Naive thymus-derived CD8-positive, alpha-beta T cell (primary cell): ENCODE data around the gene ADAMTS6. TPM values are rescaled to one million over a fixed set of nuclear protein-coding genes. Genes with fewer than 3 reads are reported as not detected.
"Not testable (repeated sequence)": the region's sequence is repeated elsewhere in the genome, so short reads cannot be mapped to it uniquely, and the experiment has no call there.

Experiments
- ATAC-seq, 2 donors: fragments of 150-1000 bp; cut with Tn5 transposase in 1 of 2; sonication (Bioruptor Pico), chemical (Tn5 transposase) in 1 of 2; 1 replicate in 1 of 2; 2 replicates in 1 of 2; pipeline ENCODE4 v1.10.0; 2021; ENCODE audit warnings: mild to moderate bottlenecking in 2 of 2, moderate library complexity in 2 of 2
- POLR2A ChIA-PET: fragments of 350-600 bp; sonication (Branson Sonifier 250); formaldehyde crosslinking; loops from one replicate; lab custom pipeline; 2021; ENCODE audit warnings: antibody characterized with exemption; lab: Charles Lee
- DNase-seq, 10 donors: peaks; one replicate each; pipeline versions ENCODE4 v3.0.0 to v3.0.0-alpha.2; 2020 to 2022
- H3K27ac Mint-ChIP-seq, 10 donors: one replicate each; pipeline ENCODE4 v1.8.0; 2020 to 2022; ENCODE audit warnings: mild to moderate bottlenecking in 10 of 10, mixed read lengths in 10 of 10, moderate library complexity in 4 of 10, inconsistent platforms in 1 of 10
- H3K27me3 Mint-ChIP-seq, 5 donors: one replicate each; pipeline ENCODE4 v1.8.0; 2021 to 2022; ENCODE audit warnings: mixed read lengths in 5 of 5
- H3K36me3 Mint-ChIP-seq, 3 donors: one replicate each; pipeline ENCODE4 v1.8.0; 2020 to 2022; ENCODE audit warnings: mixed read lengths in 3 of 3, mild to moderate bottlenecking in 2 of 3, inconsistent platforms in 1 of 3
- H3K4me1 Mint-ChIP-seq, 4 donors: one replicate each; pipeline ENCODE4 v1.8.0; 2021 to 2022; ENCODE audit warnings: mixed read lengths in 4 of 4
- H3K4me3 Mint-ChIP-seq, 10 donors: one replicate each; pipeline ENCODE4 v1.8.0; 2020 to 2022; ENCODE audit warnings: mild to moderate bottlenecking in 10 of 10, mixed read lengths in 10 of 10, moderate library complexity in 6 of 10, inconsistent platforms in 1 of 10
- H3K9me3 Mint-ChIP-seq, 9 donors: one replicate each; pipeline ENCODE4 v1.8.0; 2020 to 2022; ENCODE audit warnings: mixed read lengths in 9 of 9, mild to moderate bottlenecking in 3 of 9, inconsistent platforms in 1 of 9, moderate library complexity in 1 of 9
- polyA plus RNA-seq, 3 donors: library from polyadenylated mRNA; unstranded; fragments of 300-500 nt; fragmentation: Illumina TruSeq; gene quantifications; one replicate each; pipeline ENCODE4 v1.2.3, GENCODE V29; 2021
- total RNA-seq, 8 experiments: library from RNA in 2 of 8; stranded (reverse) in 2 of 8; gene quantifications; one replicate each; pipeline ENCODE4 v1.2.3 and lab custom pipeline; 2021 to 2026

The ADAMTS6 gene
- total RNA-seq = 1 to 10 TPM; 7.7 to 9.6 TPM
- under 1 TPM; 0.25 to 0.66 (median 0.51) TPM for polyA plus RNA-seq
- 4.2 to 19.4 (median 15.9) reads per million in 6 experiments for total RNA-seq (lab: John Stamatoyannopoulos, UW)

GRCh38 chr5:65481635-65482295, at the start of gene ADAMTS6:
Gene ADAMTS6, minus strand, starts transcription at chr5:65481920. Its CDS starts 8,247 bp downstream, at chr5:65473673.
- DNase-seq = peak; percentile 62 to 92 (median 77)
- Mint-ChIP-seq H3K27ac (peak within 1 kb of the TSS; percentile 90 to 99 (median 94)), H3K36me3 (no peaks in the 10 kb centered on the region), H3K4me3 (no peak within 1 kb of the TSS), H3K9me3 (no peaks in the 10 kb centered on the region), H3K27me3 (peaks cover 0 to 2% (median 0%) of the 10 kb centered on the region in 5 donors), H3K4me1 (peaks cover 6 to 21% (median 9%) of the 10 kb centered on the region in 4 donors)
- ATAC-seq = peak; percentile 88 to 90
- POLR2A ChIA-PET = interaction anchor here (0.5 to 2.3 kb wide), 4 partner anchors 81 to 379 kb away, joined by 3 to 14 read pairs (median 6); partner anchors contain the start of genes CENPK, PPWD1 and TRIM23

GRCh38 chr5:65530904-65531303, 49.2 kb upstream of the ADAMTS6 start:
- Mint-ChIP-seq H3K36me3 (peaks cover 0 to 4% (median 0%) of the 10 kb centered on the region in 3 donors), H3K27ac (no peak overlapping the region), H3K4me1 (no peaks in the 10 kb centered on the region), H3K4me3 (no peak overlapping the region), H3K27me3 (no peaks in the 10 kb centered on the region), H3K9me3 (no peaks in the 10 kb centered on the region)
- POLR2A ChIA-PET = no interaction called here
- DNase-seq (no peak), ATAC-seq (no peak)

- POLR2A ChIA-PET = no interaction called here
- no peak overlapping the region for H3K4me3 Mint-ChIP-seq
Measured at GRCh38 chr5:65525726-65526125, 44.0 kb upstream of the ADAMTS6 start.

GRCh38 chr5:65512170-65512937, 30.6 kb upstream of the ADAMTS6 start:
- Mint-ChIP-seq H3K4me3 (no peak overlapping the region), H3K27me3 (peaks cover 0 to 3% (median 0%) of the 10 kb centered on the region in 5 donors), H3K4me1 (no peaks in the 10 kb centered on the region), H3K9me3 (no peaks in the 10 kb centered on the region), H3K36me3 (peaks cover 0 to 6% (median 0%) of the 10 kb centered on the region in 3 donors), H3K27ac (no peak overlapping the region)
- ATAC-seq (no peak), DNase-seq (no peak)
- POLR2A ChIA-PET = no interaction called here

More at GRCh38 chr5:65525726-65526125, 44.0 kb upstream of the ADAMTS6 start:
- H3K9me3 Mint-ChIP-seq = no peaks in the 10 kb centered on the region
- H3K27ac Mint-ChIP-seq = no peak overlapping the region
- no peaks in the 10 kb centered on the region for H3K27me3 Mint-ChIP-seq
- ATAC-seq (no peak), DNase-seq (no peak)
- H3K36me3 Mint-ChIP-seq = peaks cover 0 to 9% (median 0%) of the 10 kb centered on the region in 3 donors
- H3K4me1 Mint-ChIP-seq = no peaks in the 10 kb centered on the region

GRCh38 chr5:65508978-65509377, 27.3 kb upstream of the ADAMTS6 start:
- Mint-ChIP-seq H3K4me1 (no peaks in the 10 kb centered on the region), H3K27me3 (peaks cover 0 to 3% (median 0%) of the 10 kb centered on the region in 5 donors), H3K36me3 (no peaks in the 10 kb centered on the region), H3K9me3 (no peaks in the 10 kb centered on the region), H3K27ac (no peak overlapping the region), H3K4me3 (no peak overlapping the region)
- POLR2A ChIA-PET = no interaction called here
- DNase-seq (no peak), ATAC-seq (no peak)

- DNase-seq (no peak), ATAC-seq (no peak)
- Mint-ChIP-seq H3K9me3 (peaks cover 0 to 3% (median 0%) of the 10 kb centered on the region in 9 donors), H3K4me3 (no peak overlapping the region), H3K27me3 (peaks cover 0 to 3% (median 0%) of the 10 kb centered on the region in 5 donors), H3K4me1 (no peaks in the 10 kb centered on the region), H3K36me3 (peaks cover 0 to 3% (median 0%) of the 10 kb centered on the region in 3 donors), H3K27ac (no peak overlapping the region)
- POLR2A ChIA-PET = no interaction called here
Measured at GRCh38 chr5:65506961-65507360, 25.2 kb upstream of the ADAMTS6 start.

GRCh38 chr5:65489119-65489518, 7.4 kb upstream of the ADAMTS6 start:
- Mint-ChIP-seq H3K36me3 (no peaks in the 10 kb centered on the region), H3K4me3 (no peak overlapping the region), H3K27me3 (no peaks in the 10 kb centered on the region), H3K9me3 (no peaks in the 10 kb centered on the region), H3K27ac (peak overlapping the region in 1 of 10 donors; percentile 2), H3K4me1 (no peaks in the 10 kb centered on the region)
- DNase-seq (no peak), ATAC-seq (no peak)
- POLR2A ChIA-PET = no interaction called here

- DNase-seq, ATAC-seq, H3K4me1 Mint-ChIP-seq, POLR2A ChIA-PET, H3K4me3 Mint-ChIP-seq, H3K27me3 Mint-ChIP-seq, H3K9me3 Mint-ChIP-seq, H3K36me3 Mint-ChIP-seq: not testable (repeated sequence)
- peak overlapping the region in 2 of 10 donors; percentile 4 to 43 for H3K27ac Mint-ChIP-seq
Measured at GRCh38 chr5:65488038-65488687, 6.4 kb upstream of the ADAMTS6 start.

- peaks cover 6 to 14% (median 8%) of the 10 kb centered on the region in 4 donors for H3K4me1 Mint-ChIP-seq
- H3K27me3 Mint-ChIP-seq, H3K27ac Mint-ChIP-seq, H3K36me3 Mint-ChIP-seq, ATAC-seq, POLR2A ChIA-PET, H3K9me3 Mint-ChIP-seq, DNase-seq, H3K4me3 Mint-ChIP-seq: not testable (repeated sequence)
Measured at GRCh38 chr5:65486803-65487202, 5.1 kb upstream of the ADAMTS6 start.

GRCh38 chr5:65485405-65485804, 3.7 kb upstream of the ADAMTS6 start:
- peaks cover 0 to 2% (median 0%) of the 10 kb centered on the region in 5 donors for H3K27me3 Mint-ChIP-seq
- H3K4me1 Mint-ChIP-seq = peaks cover 6 to 21% (median 9%) of the 10 kb centered on the region in 4 donors
- ATAC-seq (no peak), DNase-seq (no peak)
- no peak overlapping the region for H3K4me3 Mint-ChIP-seq
- H3K9me3 Mint-ChIP-seq = no peaks in the 10 kb centered on the region
- POLR2A ChIA-PET = no interaction called here
- H3K27ac Mint-ChIP-seq = peak overlapping the region in 1 of 10 donors; percentile 29
- H3K36me3 Mint-ChIP-seq = no peaks in the 10 kb centered on the region

- peak; percentile 26 to 45 for ATAC-seq
- no peaks in the 10 kb centered on the region for H3K36me3 Mint-ChIP-seq
- POLR2A ChIA-PET = interaction anchor here (1.6 kb wide), 1 partner anchor 380 kb away, joined by 8 read pairs; no protein-coding TSS in a partner anchor
- H3K9me3 Mint-ChIP-seq = no peaks in the 10 kb centered on the region
- peak overlapping the region; percentile 90 to 99 (median 94) for H3K27ac Mint-ChIP-seq
- H3K4me3 Mint-ChIP-seq = no peak overlapping the region
- peaks cover 0 to 2% (median 0%) of the 10 kb centered on the region in 5 donors for H3K27me3 Mint-ChIP-seq
- peak in 4 of 10 donors; percentile 8 to 59 (median 51) for DNase-seq
- H3K4me1 Mint-ChIP-seq = peaks cover 6 to 21% (median 9%) of the 10 kb centered on the region in 4 donors
Measured at GRCh38 chr5:65483546-65484346, 2.0 kb upstream of the ADAMTS6 start.
